K562 (cell line): Measurements from ENCODE around the gene RPAP2. TPM values are rescaled to one million over a fixed set of nuclear protein-coding genes. Genes with fewer than 3 reads are reported as not detected.

Experiments
- CHD1 ChIP-seq: fragments of 200-600 bp; sonication (generic); IDR thresholded peaks from one replicate; pipeline ENCODE4 v1.6.1; 2012; ENCODE audit warnings: mild to moderate bottlenecking, moderate library complexity, low read length, inconsistent platforms
- HOMEZ ChIP-seq: fragments of 250-450 bp; sonication (Bioruptor Pico); IDR thresholded peaks from 2 replicates; pipeline ENCODE4 v1.4.0; 2020; ENCODE audit warnings: mild to moderate bottlenecking, moderate library complexity
- KAT7 ChIP-seq: sonication (generic); formaldehyde crosslinking; IDR thresholded peaks from 2 replicates; pipeline ENCODE4 v1.8.0; 2022; ENCODE audit warnings: missing genetic modification reagents, mild to moderate bottlenecking, borderline replicate concordance
- NCOA6 ChIP-seq: fragments of 450-650 bp; IDR thresholded peaks from 2 replicates; pipeline ENCODE4 v1.6.1; 2017; ENCODE audit warnings: mild to moderate bottlenecking
- POLR2H ChIP-seq: IDR thresholded peaks from 2 replicates; pipeline ENCODE4 v1.6.1; 2016; ENCODE audit warnings: missing genetic modification characterization, low read depth, mild to moderate bottlenecking, control low read depth, missing compliant biosample characterization, moderate library complexity
- PPARD ChIP-seq: fragments of 250-450 bp; sonication (Bioruptor Pico); IDR thresholded peaks from 2 replicates; pipeline ENCODE4 v1.8.0; 2022; ENCODE audit warnings: inconsistent platforms, mild to moderate bottlenecking, moderate library complexity
- RBM25 ChIP-seq: fragments of 200-400 bp; formaldehyde crosslinking; IDR thresholded peaks from 2 replicates; pipeline ENCODE4 v1.6.1; 2018; ENCODE audit warnings: low read length, low read depth, moderate library complexity; ENCODE audit not compliant: severe bottlenecking
- SLC30A9 ChIP-seq: fragments of 250-450 bp; sonication (Bioruptor Pico); IDR thresholded peaks from 2 replicates; pipeline ENCODE4 v1.8.0; 2022; ENCODE audit warnings: mild to moderate bottlenecking, moderate library complexity
- SREBF1 ChIP-seq: fragments of 150-350 bp; IDR thresholded peaks from 2 replicates; pipeline ENCODE4 v1.6.1; 2014; ENCODE audit warnings: antibody characterized with exemption, low read depth, low read length, borderline replicate concordance
- SRSF3 ChIP-seq: fragments of 200-400 bp; formaldehyde crosslinking; IDR thresholded peaks from 2 replicates; pipeline ENCODE4 v1.6.1; 2016; ENCODE audit warnings: mild to moderate bottlenecking, low read length, moderate library complexity; ENCODE audit not compliant: insufficient read depth
- TAF15 ChIP-seq: fragments of 200-400 bp; formaldehyde crosslinking; IDR thresholded peaks from 2 replicates; pipeline ENCODE4 v1.6.1; 2017; ENCODE audit warnings: mild to moderate bottlenecking, low read depth, low read length, moderate library complexity
- TCF3 ChIP-seq: sonication (generic); formaldehyde crosslinking; IDR thresholded peaks from 2 replicates; pipeline ENCODE4 v1.4.0; 2020; ENCODE audit warnings: mild to moderate bottlenecking, missing genetic modification reagents
- ZBTB43 ChIP-seq: sonication (generic); formaldehyde crosslinking; IDR thresholded peaks from 2 replicates; pipeline ENCODE4 v1.8.0; 2023; ENCODE audit warnings: mild to moderate bottlenecking, missing genetic modification reagents
- ZFP1 ChIP-seq: fragments of 450-650 bp; formaldehyde crosslinking; IDR thresholded peaks from 2 replicates; pipeline ENCODE4 v1.4.0; 2020; ENCODE audit warnings: mild to moderate bottlenecking, mixed read lengths
- ZNF134 ChIP-seq: fragments of 250-450 bp; sonication (Bioruptor Pico); conservative IDR thresholded peaks from 2 replicates; pipeline ENCODE4 v1.4.0; 2020
- ZNF224 ChIP-seq: sonication (generic); formaldehyde crosslinking; IDR thresholded peaks from 2 replicates; pipeline ENCODE4 v1.8.0; 2022; ENCODE audit warnings: mild to moderate bottlenecking, missing genetic modification reagents
- ZNF407 ChIP-seq: fragments of 450-650 bp; IDR thresholded peaks from 2 replicates; pipeline ENCODE4 v1.6.1; 2016; ENCODE audit warnings: low read depth
- ZNF586 ChIP-seq: fragments of 450-650 bp; formaldehyde crosslinking; conservative IDR thresholded peaks from 2 replicates; pipeline ENCODE4 v1.4.0; 2020; ENCODE audit warnings: mild to moderate bottlenecking, moderate library complexity
- polyA plus RNA-seq, 8 experiments: library from polyadenylated mRNA; depleted of rRNA in 4 of 8; stranded (reverse) in 5 of 8; unstranded in 3 of 8; fragments of >200 nt; fragmentation: Nextera tagmentation in 2 of 8; fragmentation: Illumina TruSeq in 1 of 8; extraction: Ambion mirVana in 2 of 8; extraction: Trizol in 1 of 8; gene quantifications; 2 replicates each; pipeline versions ENCODE4 v1.2.1 to v1.2.3, GENCODE V29; 2011 to 2014; ENCODE audit warnings: inconsistent platforms in 1 of 8, missing spikeins in 1 of 8
- total RNA-seq, 7 experiments: library from RNA; depleted of rRNA in 6 of 7; stranded (reverse); fragments of >200 nt in 6 of 7; fragmentation: Illumina TruSeq in 2 of 7; extraction: Trizol in 2 of 7; gene quantifications; 2 replicates each; pipeline versions ENCODE4 v1.2.1 to v1.2.3, GENCODE V29; 2011 to 2021; ENCODE audit warnings: low replicate concordance in 1 of 7

Gene RPAP2
- total and polyA plus RNA-seq, 9 of the 15 experiments (the other 6 are each of a cell fraction or from before 2014, with no cell fraction given) = 6.2 to 41.7 (median 28.7) TPM

GRCh38 chr1:92317836-92318493, 19.1 kb downstream of the RPAP2 start (continued):
- TF ChIP-seq SRSF3 (no peak), ZNF407 (no peak), ZNF134 (no peak), TAF15 (no peak), ZFP1 (CRISPR knock-in tag) (no peak), ZNF586 (CRISPR knock-in tag) (no peak), RBM25 (no peak), PPARD (no peak), CHD1 (no peak), SLC30A9 (CRISPR knock-in tag) (no peak), KAT7 (CRISPR knock-in tag) (no peak), HOMEZ (CRISPR knock-in tag) (no peak), NCOA6 (no peak), ZNF224 (no peak), TCF3 (CRISPR knock-in tag) (peak; percentile 89), POLR2H (tag) (no peak), SREBF1 (no peak), ZBTB43 (CRISPR knock-in tag) (no peak)
